ENCODE measurements around the gene PIM2. TPM values are rescaled to one million over a fixed set of nuclear protein-coding genes. Genes with fewer than 3 reads are reported as not detected.
A peak's percentile ranks its signal among the peaks of the same experiment; 100 is the strongest.

The PIM2 gene
- polyA plus RNA-seq, 1 experiment, result 8.0 TPM

- H3K27me3 ChIP-seq (ENCODE audit: control insufficient read depth, insufficient read depth, low read length), result no peaks in the 10 kb centered on the region
- TF ChIP-seq, protein P1, sequence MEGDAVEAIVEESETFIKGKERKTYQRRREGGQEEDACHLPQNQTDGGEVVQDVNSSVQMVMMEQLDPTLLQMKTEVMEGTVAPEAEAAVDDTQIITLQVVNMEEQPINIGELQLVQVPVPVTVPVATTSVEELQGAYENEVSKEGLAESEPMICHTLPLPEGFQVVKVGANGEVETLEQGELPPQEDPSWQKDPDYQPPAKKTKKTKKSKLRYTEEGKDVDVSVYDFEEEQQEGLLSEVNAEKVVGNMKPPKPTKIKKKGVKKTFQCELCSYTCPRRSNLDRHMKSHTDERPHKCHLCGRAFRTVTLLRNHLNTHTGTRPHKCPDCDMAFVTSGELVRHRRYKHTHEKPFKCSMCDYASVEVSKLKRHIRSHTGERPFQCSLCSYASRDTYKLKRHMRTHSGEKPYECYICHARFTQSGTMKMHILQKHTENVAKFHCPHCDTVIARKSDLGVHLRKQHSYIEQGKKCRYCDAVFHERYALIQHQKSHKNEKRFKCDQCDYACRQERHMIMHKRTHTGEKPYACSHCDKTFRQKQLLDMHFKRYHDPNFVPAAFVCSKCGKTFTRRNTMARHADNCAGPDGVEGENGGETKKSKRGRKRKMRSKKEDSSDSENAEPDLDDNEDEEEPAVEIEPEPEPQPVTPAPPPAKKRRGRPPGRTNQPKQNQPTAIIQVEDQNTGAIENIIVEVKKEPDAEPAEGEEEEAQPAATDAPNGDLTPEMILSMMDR (IDR thresholded peaks at IDR 0.05; ENCODE audit: insufficient read depth, low read depth, low read length), result no peak
- no peak for DNase-seq (ENCODE audit: low read depth)
- ChIA-PET POLR2A (no interaction called here), CTCF (no interaction called here)
- peaks cover 10% of the 10 kb centered on the region for H3K36me3 ChIP-seq (ENCODE audit: control insufficient read depth, insufficient read depth, low read length)
- H3K4me3 ChIP-seq (ENCODE audit: low read depth, low read length), result no peak overlapping the region
Observed at GRCh38 chrX:48902135-48902534, 16.7 kb downstream of the PIM2 start.

DNA sequence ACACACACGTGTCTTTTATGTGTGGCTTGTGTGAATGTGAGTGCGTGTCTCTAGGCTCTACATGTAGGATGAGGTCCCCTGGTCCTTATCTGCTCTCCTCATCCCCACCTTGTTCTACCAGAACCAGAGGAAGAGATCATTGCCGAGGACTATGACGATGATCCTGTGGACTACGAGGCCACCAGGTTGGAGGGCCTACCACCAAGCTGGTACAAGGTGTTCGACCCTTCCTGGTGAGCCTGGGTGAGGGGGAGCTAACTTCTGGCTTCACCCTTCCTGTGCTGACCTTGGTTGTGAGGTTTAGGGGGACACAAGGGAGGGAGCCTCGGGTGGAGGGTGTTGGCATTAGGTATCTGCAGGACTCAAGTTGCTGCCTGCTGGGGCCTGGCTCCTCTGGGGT is 17.8 kb downstream of the PIM2 start:
- H3K36me3 ChIP-seq (ENCODE audit: control insufficient read depth, insufficient read depth, low read length), result peaks cover 8% of the 10 kb centered on the region
- H3K4me3 ChIP-seq (ENCODE audit: low read depth, low read length), result no peak overlapping the region
- POLR2A ChIA-PET, result no interaction called here
- no peak for DNase-seq (ENCODE audit: low read depth)
- CTCF ChIA-PET, result no interaction called here
- H3K27me3 ChIP-seq (ENCODE audit: control insufficient read depth, insufficient read depth, low read length), result no peaks in the 10 kb centered on the region
- TF ChIP-seq, protein P1 (IDR thresholded peaks at IDR 0.05; ENCODE audit: insufficient read depth, low read depth, low read length), result no peak

DNA sequence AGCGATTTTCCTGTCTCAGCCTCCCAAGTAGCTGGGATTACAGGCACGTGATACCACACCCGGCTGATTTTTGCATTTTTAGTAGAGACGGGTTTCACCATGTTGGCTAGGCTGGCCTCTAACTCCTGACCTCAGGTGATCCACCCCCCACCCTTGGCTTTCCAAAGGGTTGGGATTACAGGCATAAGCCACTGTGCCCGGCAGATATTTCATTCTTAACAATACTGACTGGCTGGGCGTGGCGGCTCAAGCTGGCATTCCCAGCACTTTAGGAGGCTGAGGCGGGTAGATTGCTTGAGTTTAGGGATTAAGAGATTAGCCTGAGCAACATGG is 19.8 kb downstream of the PIM2 start:
- no peak for DNase-seq (ENCODE audit: low read depth)
- Histone ChIP-seq H3K4me3 (ENCODE audit: low read depth, low read length) (no peak overlapping the region), H3K27me3 (ENCODE audit: control insufficient read depth, insufficient read depth, low read length) (no peaks in the 10 kb centered on the region), H3K36me3 (ENCODE audit: control insufficient read depth, insufficient read depth, low read length) (peaks cover 8% of the 10 kb centered on the region)
- POLR2A ChIA-PET, result no interaction called here
- CTCF ChIA-PET, result no interaction called here
- TF ChIP-seq, protein P1 (IDR thresholded peaks at IDR 0.05; ENCODE audit: insufficient read depth, low read depth, low read length), result no peak

DNA sequence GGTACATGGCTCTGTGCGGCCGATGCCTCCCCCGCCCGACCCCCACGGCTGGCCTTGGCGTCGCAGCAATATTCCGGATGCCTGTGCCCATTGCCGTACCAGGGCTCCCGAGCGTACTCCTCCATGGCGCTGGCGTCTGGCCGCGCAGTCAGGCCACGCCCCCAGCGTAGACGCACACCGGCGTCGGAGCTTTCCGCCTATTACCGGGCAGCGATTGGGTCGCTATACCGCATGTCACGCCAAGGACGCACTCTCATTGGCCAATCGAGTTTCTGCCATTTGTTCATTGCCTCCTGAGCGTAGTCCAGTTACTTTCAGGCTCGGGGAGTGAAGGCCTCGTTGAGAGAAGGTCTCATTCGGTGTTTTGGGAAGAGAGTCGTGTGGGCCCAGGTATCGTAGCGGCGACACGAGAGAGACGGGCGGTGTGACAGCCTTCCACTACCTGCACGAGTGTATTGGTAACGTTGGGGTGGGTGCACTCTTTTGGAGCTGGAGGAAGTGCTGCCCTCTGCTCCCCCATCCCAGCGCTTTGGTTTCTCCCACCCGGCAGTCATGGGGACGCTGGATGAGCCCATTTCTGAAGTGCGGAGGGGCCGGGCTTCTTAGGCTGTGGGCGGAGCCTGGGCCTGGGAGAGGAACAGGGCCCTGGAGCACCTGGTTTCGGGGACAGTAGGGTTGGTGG is 21.1 kb downstream of the PIM2 start, which contains the start of the genes PQBP1 and TIMM17B:
TSS of gene PQBP1 (plus strand) at position 306 of the 682 bp plus-strand sequence. CDS start 580 bp downstream, outside the sequence.
TSS of gene TIMM17B (minus strand) at position 144 of the 682 bp plus-strand sequence. CDS start at position 125, 19 bp downstream.
- peak; percentile 81 for DNase-seq (ENCODE audit: low read depth)
- ChIA-PET CTCF (interaction anchor here (1.2 kb wide), 1 partner anchor 146 kb away, joined by 3 read pairs; the partner anchor contains the start of gene TFE3), POLR2A (interaction anchor here (0.5 to 1.2 kb wide), 2 partner anchors 47 to 96 kb away, joined by 3 read pairs; partner anchors contain the start of gene HDAC6)
- peak within 1 kb of the TSS; percentile 79 for H3K4me3 ChIP-seq (ENCODE audit: low read depth, low read length)
- H3K36me3 ChIP-seq (ENCODE audit: control insufficient read depth, insufficient read depth, low read length), result peaks cover 13% of the 10 kb centered on the region; the same call in 1 of the 2 replicates
- no peaks in the 10 kb centered on the region for H3K27me3 ChIP-seq (ENCODE audit: control insufficient read depth, insufficient read depth, low read length)
- TF ChIP-seq, protein P1 (IDR thresholded peaks at IDR 0.05; ENCODE audit: insufficient read depth, low read depth, low read length), result no peak

DNA sequence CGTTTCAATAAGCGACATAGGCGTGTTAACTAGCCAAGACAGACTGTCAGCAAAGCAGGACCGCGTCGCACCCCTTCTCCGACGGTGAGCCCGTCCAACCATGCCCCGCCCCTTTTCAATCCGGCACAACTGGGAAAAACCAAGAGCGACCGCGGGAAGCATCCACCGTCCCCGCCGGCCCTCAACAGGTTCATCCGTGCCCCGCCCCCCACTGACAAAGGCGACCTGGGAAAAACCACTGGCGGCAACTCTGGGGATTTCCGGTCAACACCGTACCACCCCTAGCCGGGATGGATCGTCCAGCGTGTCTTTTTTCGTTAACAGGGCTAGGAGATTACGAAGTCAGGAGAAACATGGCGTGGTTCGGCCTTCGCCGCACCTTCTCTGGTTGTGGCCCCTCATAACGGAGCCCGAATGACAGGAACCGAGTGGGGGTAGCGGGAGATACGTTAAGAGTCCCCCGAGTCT is 21.6 kb downstream of the PIM2 start:
- CTCF ChIA-PET, result no interaction called here
- DNase-seq (ENCODE audit: low read depth), result no peak

More for the DNA sequence above, 21.6 kb downstream of the PIM2 start:
- H3K36me3 ChIP-seq (ENCODE audit: control insufficient read depth, insufficient read depth, low read length), result peaks cover 13% of the 10 kb centered on the region; the same call in 1 of the 2 replicates
- H3K4me3 ChIP-seq (ENCODE audit: low read depth, low read length), result peak overlapping the region; percentile 79
- POLR2A ChIA-PET, result interaction anchor here (1.2 kb wide), 1 partner anchor 95 kb away, joined by 3 read pairs; the partner anchor contains the start of gene HDAC6
- no peaks in the 10 kb centered on the region for H3K27me3 ChIP-seq (ENCODE audit: control insufficient read depth, insufficient read depth, low read length)
- TF ChIP-seq, protein P1 (IDR thresholded peaks at IDR 0.05; ENCODE audit: insufficient read depth, low read depth, low read length), result no peak
